GM18519 (cell line): ENCODE measurements around the gene PIK3IP1.

Experiments used
- ATAC-seq: cut with Tn5 transposase; IDR thresholded peaks from one replicate; pipeline ENCODE4 v1.9.1; 2021; ENCODE audit warnings: mild to moderate bottlenecking, moderate library complexity; ENCODE audit not compliant: unreplicated experiment, low FRiP score

PIK3IP1 gene

DNA sequence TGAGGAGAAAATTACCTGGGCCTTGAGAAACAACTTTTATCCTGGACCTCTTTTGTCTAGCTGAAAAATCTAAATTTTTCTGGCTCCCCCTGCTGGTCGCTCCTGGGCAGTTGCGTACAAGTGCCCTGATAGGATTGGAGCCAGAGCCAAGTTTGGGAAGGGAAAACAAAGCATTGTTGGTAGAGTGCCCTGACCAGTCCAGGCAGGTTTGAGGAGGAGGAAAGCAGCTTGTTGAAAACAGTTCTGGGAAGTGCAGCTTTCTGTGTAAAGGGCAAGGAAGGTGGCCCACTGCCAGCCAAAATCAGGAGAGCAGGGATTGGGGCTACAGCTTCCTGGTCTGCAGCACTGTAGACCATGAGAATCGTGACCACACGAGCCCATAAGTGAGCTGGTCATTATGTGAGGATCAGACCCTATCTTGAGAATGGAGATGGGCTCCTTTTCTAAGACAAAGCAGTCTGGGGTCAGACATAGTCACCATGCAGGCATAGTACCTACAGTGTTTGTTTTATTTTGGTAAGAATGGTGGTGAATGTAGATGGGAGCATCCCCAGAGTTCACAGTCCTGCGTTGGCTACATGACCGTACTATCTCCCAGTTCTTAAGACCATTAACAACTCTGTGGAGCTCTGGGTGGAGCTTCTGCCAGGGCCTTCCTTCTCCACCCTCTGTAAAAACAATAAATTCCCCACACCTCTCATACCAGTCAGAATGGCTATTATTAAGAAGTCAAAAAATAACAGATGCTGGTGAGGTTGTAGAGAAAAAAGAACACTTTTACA, 21.3 kb upstream of the PIK3IP1 start:
- ATAC-seq = no peak

GRCh38 chr22:31308181-31308580, 15.9 kb upstream of the PIK3IP1 start:
- ATAC-seq = no peak

DNA sequence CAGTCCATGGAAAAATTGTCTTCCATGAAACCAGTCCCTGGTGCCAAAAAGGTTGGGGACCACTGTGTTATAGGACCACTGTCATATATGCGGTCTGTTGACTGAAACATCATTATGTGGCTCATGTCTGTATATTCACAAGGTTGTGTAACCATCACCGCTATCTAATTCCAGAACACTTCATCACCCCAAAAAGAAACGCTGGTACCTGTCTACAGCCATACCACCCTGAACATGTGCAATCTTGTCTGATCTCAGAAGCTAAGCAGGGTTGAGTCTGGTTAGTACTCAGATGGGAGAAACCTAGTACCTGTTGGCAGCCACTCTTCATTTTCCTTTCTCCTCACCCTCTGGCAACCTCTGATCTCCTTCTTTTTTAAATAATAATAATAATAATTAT, 12.9 kb upstream of the PIK3IP1 start:
- no peak for ATAC-seq

DNA sequence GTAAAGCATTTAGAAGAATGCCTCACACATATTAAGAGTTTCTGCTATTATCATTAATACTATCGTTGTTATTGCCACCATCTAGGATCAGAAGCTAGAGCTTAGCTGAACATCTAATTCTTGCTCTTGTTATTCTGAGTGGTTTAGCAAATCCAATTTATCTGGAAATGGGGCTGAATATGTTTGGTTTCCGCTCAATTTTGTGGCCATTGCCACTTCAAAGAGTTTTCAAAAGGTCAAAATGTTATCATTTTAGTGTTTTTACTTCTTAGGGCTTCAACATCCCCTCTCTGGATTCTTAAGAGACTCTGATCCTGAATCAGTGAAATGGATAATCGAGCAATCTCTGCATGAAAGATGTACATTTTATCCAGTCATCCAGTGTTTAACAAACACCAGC, 10.2 kb upstream of the PIK3IP1 start:
- ATAC-seq = no peak

DNA sequence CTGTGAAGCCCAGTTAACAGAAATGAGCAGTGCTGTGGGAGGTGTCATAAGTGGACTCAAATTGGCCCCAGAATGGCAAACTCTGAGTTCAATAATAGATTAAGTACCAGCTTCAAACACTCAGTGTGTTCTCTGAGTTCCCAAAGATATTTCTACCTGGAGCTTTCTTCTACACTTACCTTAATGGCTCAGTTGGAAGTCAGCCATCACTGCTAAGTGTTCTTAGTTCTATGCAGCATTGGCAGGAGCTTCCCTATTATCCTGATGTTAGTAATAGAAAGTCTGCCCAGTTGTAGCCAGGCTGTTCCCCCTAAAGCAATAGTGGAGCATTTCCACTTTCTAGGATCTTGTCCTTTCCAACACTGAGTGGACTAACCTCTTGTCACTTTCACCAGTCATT, 9.7 kb upstream of the PIK3IP1 start:
- no peak for ATAC-seq

DNA sequence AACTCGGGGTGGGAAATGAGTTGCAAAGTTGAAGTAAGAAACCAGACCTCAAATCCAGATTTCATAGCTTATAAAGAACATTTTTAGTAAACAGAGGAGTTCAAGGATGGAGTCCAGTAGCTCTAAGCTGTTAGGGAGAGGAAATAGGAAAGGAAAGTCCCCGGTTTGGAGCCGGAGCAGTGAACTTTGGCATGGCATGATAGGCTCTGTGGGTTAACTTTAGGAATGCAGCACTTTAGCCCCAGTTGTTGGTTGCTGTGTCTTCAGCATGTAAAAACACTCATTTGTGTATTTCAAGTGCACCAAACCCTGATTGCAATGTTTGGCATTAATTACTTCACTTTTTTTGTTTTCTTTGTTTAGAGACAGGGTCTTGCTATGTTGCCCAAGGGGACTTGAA, 8.6 kb upstream of the PIK3IP1 start:
- ATAC-seq = no peak

DNA sequence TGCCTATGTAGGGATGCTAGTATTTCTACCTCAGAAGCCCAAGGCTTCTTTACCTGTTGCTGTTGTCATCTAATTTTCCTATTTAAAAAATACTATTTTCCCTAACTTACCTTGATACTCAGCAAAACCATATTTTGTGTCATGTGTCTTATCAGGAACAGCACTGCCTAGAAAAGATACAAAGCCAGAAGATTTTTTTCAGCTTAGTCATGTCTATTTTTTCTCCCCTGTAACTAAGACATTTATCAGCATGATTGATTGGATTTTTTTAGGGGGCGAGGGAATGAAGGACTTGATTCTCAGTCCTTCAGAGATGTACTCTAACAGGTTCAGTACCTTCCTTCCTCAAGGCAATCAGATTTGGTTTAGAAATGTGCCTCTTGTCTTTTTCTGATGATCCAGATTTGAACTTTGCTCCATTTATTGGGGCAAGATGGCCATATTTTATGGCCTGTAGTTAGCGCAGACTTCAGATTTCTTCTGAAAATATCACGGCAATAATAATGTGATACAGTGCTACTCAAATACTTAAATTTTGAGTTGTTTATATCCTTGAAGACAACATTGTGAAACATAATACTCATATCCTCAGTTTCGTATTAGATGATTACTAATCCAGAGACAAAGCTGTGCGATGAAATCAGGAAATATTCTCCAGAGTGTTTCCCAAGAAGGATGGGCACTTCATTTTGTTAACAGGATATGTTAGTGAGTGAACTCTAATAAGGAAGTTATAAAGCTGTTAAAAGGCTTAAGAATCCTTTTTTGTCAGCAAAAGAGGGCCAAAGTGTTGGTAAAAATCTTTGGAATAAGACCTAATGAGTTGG, 3.8 kb upstream of the PIK3IP1 start:
- no peak for ATAC-seq

GRCh38 chr22:31295360-31295759, 3.1 kb upstream of the PIK3IP1 start:
- ATAC-seq = no peak

GRCh38 chr22:31291481-31292235, 630 bp downstream of the PIK3IP1 start:
- no peak for ATAC-seq

- ATAC-seq = peak; percentile 59
Measured at GRCh38 chr22:31290494-31291471, 1.5 kb downstream of the PIK3IP1 start.

DNA sequence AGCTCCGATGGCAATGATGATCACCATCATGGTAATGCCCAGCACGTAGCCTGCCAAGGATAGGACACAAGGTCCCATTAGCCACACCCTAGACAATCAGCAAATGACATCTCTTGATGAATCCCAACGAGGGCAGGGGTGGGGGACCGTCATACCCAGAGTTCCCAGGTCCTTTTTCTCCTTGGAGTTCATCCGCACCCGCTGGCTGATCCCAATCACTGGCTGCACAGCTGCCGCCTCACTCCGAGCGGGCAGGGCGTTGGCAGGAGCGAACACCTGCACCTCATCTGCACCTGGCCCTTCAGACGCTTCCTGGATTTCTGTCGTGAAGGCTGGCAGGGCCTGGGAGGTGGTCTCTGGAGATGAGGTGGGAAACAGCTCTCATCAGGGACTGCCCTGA, 2.9 kb downstream of the PIK3IP1 start:
- no peak for ATAC-seq

DNA sequence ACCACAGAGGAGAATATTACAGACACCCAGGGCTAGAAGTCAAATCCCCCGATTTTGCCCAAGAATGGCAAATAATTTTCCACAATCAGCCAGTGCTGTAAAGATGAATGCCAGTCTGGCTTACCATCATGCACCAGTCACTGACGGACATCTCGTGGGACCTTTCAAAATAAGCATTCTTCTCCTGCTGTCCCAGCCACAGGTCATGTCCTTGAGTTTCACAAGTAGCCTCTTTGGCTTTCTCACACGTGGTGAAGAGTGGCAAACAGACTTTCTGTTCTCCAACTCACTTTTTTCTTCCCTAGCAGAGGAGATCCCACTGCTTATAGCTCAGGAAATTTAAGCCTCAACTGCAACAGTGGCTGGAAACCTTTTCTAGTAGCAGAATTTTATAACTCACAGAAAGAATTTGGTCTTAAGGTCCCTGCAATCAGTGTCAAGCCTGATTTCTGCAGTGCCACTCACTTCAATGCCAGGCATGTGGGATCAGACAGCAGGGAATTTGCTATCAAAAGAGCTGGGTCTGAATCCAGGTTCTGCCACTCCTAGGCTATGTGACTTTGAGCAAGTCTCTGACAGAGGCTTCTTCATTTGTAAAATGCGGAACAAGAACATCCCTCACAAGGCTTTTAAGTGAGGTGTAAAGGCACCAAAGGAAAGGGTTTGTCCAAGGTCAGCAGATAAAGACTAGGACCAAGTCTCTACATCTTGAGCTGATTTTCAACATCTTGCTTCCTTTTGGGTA, 3.6 kb downstream of the PIK3IP1 start:
- no peak for ATAC-seq

DNA sequence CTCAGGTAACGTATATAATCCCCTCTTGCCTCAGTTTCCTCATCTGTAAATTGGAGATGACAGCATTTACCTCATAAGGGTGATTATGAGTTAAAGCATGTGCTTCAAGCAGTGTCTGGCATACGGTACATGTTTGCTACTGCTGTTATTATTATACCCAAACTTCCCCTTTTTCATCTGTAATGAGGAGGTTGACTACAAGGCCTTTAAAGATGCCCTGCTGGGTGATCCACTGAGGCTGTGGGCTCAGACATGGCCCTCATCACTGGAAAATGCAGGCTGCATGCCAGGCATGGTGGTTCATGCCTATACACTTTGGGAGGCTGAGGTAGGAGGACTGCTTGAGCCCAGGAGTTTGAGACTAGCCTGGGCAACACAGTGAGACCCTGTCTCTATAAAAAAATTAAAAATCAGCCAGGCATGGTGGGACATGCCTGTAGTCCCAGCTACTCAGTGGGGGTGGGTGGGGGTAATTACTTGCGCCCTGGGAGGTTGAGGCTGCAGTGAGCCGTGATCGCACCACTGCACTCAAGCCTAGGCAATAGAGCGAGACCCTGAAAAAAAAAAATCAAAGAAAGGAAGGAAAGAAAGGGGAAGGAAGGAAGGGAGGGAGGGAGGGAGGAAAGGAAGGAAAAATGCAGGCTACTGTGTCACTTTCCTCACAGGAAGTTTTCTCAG, 4.3 kb downstream of the PIK3IP1 start:
- no peak for ATAC-seq

DNA sequence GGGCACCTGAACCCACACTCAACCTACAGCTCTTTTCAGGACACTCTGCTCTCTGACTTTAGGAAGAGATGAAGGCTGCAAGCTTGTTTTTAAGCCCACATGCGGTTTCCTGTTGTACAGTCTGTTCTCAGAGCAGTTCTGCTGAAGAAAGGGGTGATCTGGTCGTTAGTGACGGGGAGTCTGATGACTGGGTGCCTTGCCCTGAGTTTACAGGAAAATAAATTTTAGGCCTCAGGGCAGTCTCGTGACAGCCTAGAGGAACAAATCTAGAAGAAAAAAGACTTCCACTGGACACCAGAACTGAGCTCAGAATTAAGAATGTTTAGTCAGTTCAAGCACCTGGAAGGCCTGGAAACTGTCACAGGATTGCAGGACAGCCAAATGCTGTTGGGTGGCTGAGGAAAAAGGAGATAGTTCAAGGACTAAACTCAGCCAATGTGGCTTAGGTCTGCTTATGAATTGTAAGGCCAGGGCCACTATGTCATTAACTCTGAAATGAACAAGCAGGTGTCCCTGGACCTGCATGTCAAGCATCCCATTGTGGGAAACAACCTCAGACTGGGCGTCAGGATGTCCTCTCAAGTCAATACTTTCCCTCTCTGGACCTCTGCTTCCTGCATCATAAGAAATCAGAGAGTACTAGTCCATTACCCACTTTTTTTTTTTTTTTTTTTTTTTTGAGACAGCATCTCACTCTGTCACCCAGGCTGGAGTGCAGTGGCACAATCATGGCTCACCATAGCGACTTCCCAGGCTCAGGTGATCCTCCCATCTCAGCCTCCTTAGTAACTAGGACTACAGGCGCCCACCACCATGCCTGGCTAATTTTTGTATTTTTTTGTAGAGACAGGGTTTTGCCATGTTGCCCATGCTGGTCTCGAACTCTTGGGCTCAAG, 5.7 kb downstream of the PIK3IP1 start:
- no peak for ATAC-seq

GRCh38 chr22:31284281-31285155, 7.8 kb downstream of the PIK3IP1 start:
- ATAC-seq = no peak

- ATAC-seq = no peak
Measured at GRCh38 chr22:31282748-31283468, 9.4 kb downstream of the PIK3IP1 start.
